ENCODE results near the gene MTO1. TPM values are rescaled to one million over a fixed set of nuclear protein-coding genes. Genes with fewer than 3 reads are reported as not detected.

MTO1 gene
- total and polyA plus RNA-seq, 7 donors: 15.9 to 25.9 (median 20.2) TPM

GRCh38 chr6:73477407-73477806, 15.9 kb downstream of the MTO1 start:
- no peak overlapping the region for H3K27ac ChIP-seq
- intact Hi-C loops (cut with DNase I): no loop called here
- no peaks in the 10 kb centered on the region for H3K27me3 ChIP-seq (ENCODE audit: insufficient read depth in 3 of 3, low read length in 2 of 3)
- no peak for DNase-seq
- WGBS, 3 donors: 96 to 100% (median 99%) methylated on average over 4 of the region's 4 CpGs
- H3K36me3 ChIP-seq (ENCODE audit: insufficient read depth in 1 of 2, low read depth in 1 of 2): peaks cover 20 to 98% of the 10 kb centered on the region in 2 donors
- no peaks in the 10 kb centered on the region for H3K4me1 ChIP-seq
- H3K4me3 ChIP-seq: no peak overlapping the region
- no peak for TF ChIP-seq CTCF (IDR thresholded peaks at IDR 0.05)
- ATAC-seq: no peak
- no peaks in the 10 kb centered on the region for H3K9me3 ChIP-seq

- no peak for ATAC-seq
- no peak overlapping the region for H3K4me3 ChIP-seq
- no peak for DNase-seq
- TF ChIP-seq CTCF (IDR thresholded peaks at IDR 0.05): no peak
- 92 to 97% (median 93%) methylated on average over 12 of the region's 12 CpGs for WGBS, 3 donors
- no peak overlapping the region for H3K27ac ChIP-seq
- peaks cover 19 to 98% of the 10 kb centered on the region in 2 donors for H3K36me3 ChIP-seq (ENCODE audit: insufficient read depth in 1 of 2, low read depth in 1 of 2)
- H3K27me3 ChIP-seq (ENCODE audit: insufficient read depth in 3 of 3, low read length in 2 of 3): no peaks in the 10 kb centered on the region
- intact Hi-C loops (cut with DNase I): no loop called here
- no peaks in the 10 kb centered on the region for H3K4me1 ChIP-seq
- H3K9me3 ChIP-seq: no peaks in the 10 kb centered on the region
Observed at GRCh38 chr6:73481969-73482368, 20.4 kb downstream of the MTO1 start.

- no peak overlapping the region for H3K4me3 ChIP-seq
- no peak overlapping the region for H3K27ac ChIP-seq
- no peaks in the 10 kb centered on the region for H3K27me3 ChIP-seq (ENCODE audit: insufficient read depth in 3 of 3, low read length in 2 of 3)
- intact Hi-C loops (cut with DNase I): no loop called here
- 91 to 94% (median 91%) methylated on average over 2 of the region's 2 CpGs for WGBS, 3 donors
- peaks cover 19 to 100% of the 10 kb centered on the region in 2 donors for H3K36me3 ChIP-seq (ENCODE audit: insufficient read depth in 1 of 2, low read depth in 1 of 2)
- H3K4me1 ChIP-seq: no peaks in the 10 kb centered on the region
- H3K9me3 ChIP-seq: no peaks in the 10 kb centered on the region
- no peak for ATAC-seq
- no peak for DNase-seq
- no peak for TF ChIP-seq CTCF (IDR thresholded peaks at IDR 0.05)
Observed at GRCh38 chr6:73484438-73484837, 22.9 kb downstream of the MTO1 start.

- H3K36me3 ChIP-seq (ENCODE audit: insufficient read depth in 1 of 2, low read depth in 1 of 2): peaks cover 12 to 86% of the 10 kb centered on the region in 2 donors
- intact Hi-C loops (cut with DNase I): no loop called here
- DNase-seq: no peak
- ATAC-seq: no peak
- no peak for TF ChIP-seq CTCF (IDR thresholded peaks at IDR 0.05)
- WGBS, 3 donors: 91 to 98% (median 97%) methylated on average over 7 of the region's 7 CpGs
- H3K27me3 ChIP-seq (ENCODE audit: insufficient read depth in 3 of 3, low read length in 2 of 3): no peaks in the 10 kb centered on the region
- no peak overlapping the region for H3K27ac ChIP-seq
- H3K4me1 ChIP-seq: no peaks in the 10 kb centered on the region
- H3K9me3 ChIP-seq: peaks cover 6% of the 10 kb centered on the region
- no peak overlapping the region for H3K4me3 ChIP-seq
Observed at GRCh38 chr6:73487473-73487872, 25.9 kb downstream of the MTO1 start.

GRCh38 chr6:73491377-73491776, 29.8 kb downstream of the MTO1 start:
- peaks cover 10 to 84% of the 10 kb centered on the region in 2 donors for H3K36me3 ChIP-seq (ENCODE audit: insufficient read depth in 1 of 2, low read depth in 1 of 2)
- intact Hi-C loops (cut with DNase I): no loop called here
- H3K27ac ChIP-seq: no peak overlapping the region
- ATAC-seq (no peak), DNase-seq (no peak)
- no peaks in the 10 kb centered on the region for H3K4me1 ChIP-seq
- TF ChIP-seq CTCF (IDR thresholded peaks at IDR 0.05): no peak
- H3K9me3 ChIP-seq: peaks cover 6% of the 10 kb centered on the region
- no peak overlapping the region for H3K4me3 ChIP-seq
- H3K27me3 ChIP-seq (ENCODE audit: insufficient read depth in 3 of 3, low read length in 2 of 3): no peaks in the 10 kb centered on the region
